Dermis blood vessel endothelial cell (primary cell): ENCODE measurements around the gene CROCC. TPM values are rescaled to one million over a fixed set of nuclear protein-coding genes. Genes with fewer than 3 reads are reported as not detected.
A peak's percentile ranks its signal among the peaks of the same experiment; 100 is the strongest.

Source experiments
- DNase-seq: peaks from one replicate; pipeline ENCODE4 v3.0.0; 2010
- total RNA-seq: library from RNA; depleted of rRNA; stranded (reverse); fragments of >200 nt; gene quantifications from 2 replicates; pipeline ENCODE4 v1.2.3, GENCODE V29; 2014

The CROCC gene
- total RNA-seq, 1 donor from 2014 or later, result 19.7 TPM

- DNase-seq, result no peak
Observed at GRCh38 chr1:17014671-17015567, 93.2 kb downstream of the CROCC start.

DNA sequence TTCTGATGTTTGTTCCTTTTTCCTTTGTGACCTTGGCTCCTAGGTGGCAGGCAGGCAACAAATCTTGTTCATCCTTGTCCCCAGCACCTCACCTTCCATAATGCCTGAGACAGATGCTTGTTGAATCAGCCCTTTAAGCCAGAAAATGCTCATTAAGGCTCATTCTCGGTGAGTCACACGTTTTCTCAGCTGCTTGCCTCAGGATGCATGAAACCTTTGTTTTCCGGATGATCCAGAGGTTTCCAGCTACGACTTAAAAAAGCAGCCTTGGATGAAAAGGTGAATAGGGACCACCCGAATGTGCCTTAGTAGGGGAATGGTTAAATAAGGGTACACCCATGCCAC is 94.6 kb downstream of the CROCC start:
- peak; percentile 89 for DNase-seq

DNA sequence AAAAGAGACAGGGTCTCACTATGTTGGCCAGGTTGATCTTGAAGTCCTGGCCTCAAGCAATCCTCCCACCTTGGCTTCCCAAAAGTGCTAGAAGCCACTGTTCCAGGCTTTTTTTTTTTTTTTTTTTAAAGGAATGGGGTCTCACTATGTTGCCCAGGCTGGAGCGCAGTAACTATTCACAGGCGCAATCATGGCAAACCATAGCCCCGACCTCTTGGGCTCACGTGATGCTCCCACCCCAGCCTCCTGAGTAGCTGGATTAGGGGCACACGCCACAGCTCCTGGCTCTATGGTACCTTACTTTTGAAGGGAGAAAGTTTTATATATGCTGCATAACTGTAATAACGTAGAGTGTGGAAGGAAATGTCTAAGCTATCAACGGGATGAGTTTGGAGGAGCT is 95.7 kb downstream of the CROCC start:
- no peak for DNase-seq

- no peak for DNase-seq
Observed at GRCh38 chr1:17018849-17019248, 97.1 kb downstream of the CROCC start.

- DNase-seq, result no peak
Observed at GRCh38 chr1:17020502-17020901, 98.8 kb downstream of the CROCC start.

- no peak for DNase-seq
Observed at GRCh38 chr1:17021896-17022295, 100.2 kb downstream of the CROCC start.

Other genes starting within 250 kb of the CROCC start
- gene RNU1-4, start 181.4 kb upstream of the CROCC start, total RNA-seq, result under 0.01 TPM in 2 replicates
- gene RNU1-2, start 26.0 kb upstream of the CROCC start, total RNA-seq, result under 0.01 TPM in 2 replicates
- 8.9 and 24.5 TPM in 2 replicates for gene MFAP2, start 58.7 kb downstream of the CROCC start, total RNA-seq
- gene ATP13A2, start 90.0 kb downstream of the CROCC start, total RNA-seq, result 72.3 and 102 TPM in 2 replicates
- gene SDHB, start 132.1 kb downstream of the CROCC start, total RNA-seq, result 116 and 129 TPM in 2 replicates
- gene PADI2, start 197.5 kb downstream of the CROCC start, total RNA-seq, result 0.17 and 0.19 TPM in 2 replicates